Stimulated activated CD4-positive, alpha-beta T cell treated with anti-CD3 and anti-CD28 coated beads, Interleukin-12 subunit alpha, Interleukin-12 subunit beta, amount 100 ng/mL, for 4 hours (primary cell): ENCODE data around the gene GRIK2.

Experiments
- DNase-seq: peaks from one replicate; pipeline ENCODE4 v3.0.0-alpha.2; 2020

The GRIK2 gene

DNA sequence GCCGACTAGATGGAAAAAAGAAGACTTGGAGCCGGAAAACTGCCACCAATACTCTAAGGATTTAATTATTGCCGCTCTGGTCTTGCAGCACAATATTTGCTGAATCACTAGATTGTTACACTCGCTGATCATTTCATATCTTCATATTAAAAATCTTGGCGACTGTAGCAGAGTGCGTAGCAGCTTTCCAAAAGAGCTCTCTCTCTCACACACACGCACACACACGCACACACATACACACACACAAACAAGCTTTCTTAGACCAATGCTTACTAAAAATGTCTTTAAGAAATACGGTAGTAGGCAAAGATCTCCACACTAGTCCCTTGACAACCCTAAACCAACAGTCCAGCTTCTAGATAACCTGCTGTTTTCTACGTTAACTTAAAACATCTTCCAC is 7.7 kb downstream of the GRIK2 start:
- no peak for DNase-seq

DNA sequence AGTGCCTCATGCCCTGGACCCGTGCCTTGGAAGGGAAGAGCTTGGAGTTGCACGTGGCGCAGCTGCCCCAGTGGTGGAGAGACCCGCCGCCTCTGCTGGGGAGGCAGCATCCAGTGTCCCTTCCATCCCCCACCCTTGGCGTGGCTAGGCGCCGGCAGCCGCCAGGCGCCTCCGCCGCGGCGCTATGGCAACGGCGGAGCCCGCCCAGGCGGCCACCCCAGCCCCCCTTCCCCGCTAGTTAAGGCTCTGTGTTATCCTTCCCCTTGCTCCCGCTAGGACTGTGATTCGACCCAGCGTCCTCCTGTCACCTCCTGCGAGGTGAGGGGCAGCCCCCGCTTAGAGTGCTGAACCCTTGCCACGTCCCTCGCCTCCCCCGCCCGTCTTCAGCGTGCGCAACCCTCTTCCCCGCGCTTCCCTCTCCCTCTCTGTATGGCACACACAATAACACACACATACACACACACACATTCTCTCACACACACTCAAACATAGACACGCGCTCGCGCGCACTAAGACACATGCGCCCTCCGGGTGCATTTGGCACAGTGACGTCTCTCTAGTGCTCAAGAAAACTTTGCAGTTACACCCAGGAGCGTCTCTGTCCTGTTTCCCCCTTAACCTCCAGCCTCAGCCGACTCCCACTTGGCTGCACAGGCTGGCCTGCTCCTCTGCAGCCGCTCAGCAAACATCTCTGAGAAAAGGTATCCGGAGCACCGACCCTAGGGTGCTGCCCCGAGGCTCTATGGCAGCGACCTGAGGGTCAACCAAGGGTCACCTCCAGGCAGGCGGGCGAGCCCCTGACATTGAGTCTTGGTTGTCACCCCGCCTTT is 8.5 kb downstream of the GRIK2 start:
- no peak for DNase-seq

DNA sequence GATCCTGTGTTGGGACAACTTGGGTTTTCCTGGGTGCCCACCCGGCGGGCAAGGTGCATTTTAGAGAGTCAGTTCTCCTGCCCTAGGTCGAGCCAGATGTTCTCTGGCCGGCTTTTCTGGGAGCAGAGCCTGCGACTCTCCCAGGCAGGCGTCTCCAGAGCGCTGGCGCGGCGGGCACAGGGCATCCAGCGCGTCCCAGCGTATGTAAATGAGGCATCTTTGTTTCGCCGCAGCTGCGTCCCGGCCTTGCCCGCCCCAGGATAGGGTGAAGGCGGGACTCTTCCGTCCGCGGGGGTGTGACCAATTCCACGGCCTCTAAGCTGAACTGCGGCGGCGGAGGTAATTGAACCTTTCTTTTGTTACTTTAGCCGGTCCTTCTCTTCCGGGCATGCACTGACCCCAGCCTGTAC is 9.1 kb downstream of the GRIK2 start:
- no peak for DNase-seq

DNA sequence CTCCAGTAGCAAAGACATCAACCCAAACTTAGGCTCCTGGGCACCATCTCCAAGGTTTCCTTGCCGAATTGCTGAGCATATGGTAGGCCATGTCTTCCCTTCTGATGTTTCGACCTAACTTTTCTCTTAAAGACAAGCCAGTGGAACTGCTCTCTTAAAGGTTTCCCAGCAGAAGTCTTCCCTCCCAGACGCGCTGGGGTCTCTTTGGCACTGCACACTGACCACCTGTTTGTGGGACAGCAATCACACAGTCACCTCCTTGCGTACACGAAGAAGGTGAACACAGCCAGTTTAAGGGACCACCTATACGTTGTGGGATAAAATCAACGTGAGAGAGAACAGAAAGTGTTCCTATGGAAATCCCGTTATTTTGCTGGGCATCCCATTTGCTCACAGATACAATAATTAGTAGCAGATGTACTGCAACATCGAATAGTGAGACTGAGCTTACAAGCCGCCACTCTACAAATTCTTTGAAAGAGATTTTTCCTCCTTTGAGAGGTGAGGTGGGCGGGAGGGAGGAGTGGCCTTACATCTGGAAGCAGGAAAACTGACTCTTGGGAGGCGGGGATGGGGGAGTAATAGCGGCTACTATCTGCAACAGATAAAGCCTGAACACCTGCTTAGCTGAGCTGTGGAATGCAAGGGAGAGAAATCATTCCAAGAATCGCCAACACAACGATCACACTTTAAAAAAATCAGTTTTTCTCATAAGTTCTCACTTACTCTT is 9.9 kb downstream of the GRIK2 start:
- DNase-seq, result no peak

DNA sequence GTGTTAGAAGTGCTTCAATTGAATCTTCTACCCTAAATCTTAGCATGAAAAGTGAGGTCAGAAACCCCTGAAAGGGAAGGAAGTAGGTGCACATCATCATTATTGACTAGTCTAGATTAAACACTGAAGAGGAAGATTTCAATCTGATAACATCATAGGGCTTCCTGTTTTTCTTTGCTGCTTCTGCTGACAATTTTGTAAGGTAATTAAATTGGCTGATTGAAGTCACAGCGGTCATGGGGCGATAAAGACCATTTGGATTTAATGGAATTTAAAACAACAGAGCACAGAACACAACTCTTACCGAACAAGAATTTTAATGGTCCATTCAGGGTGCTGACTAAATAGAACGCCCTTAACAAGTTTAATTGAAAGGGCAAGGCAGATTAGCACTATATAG is 11.3 kb downstream of the GRIK2 start:
- DNase-seq, result no peak

DNA sequence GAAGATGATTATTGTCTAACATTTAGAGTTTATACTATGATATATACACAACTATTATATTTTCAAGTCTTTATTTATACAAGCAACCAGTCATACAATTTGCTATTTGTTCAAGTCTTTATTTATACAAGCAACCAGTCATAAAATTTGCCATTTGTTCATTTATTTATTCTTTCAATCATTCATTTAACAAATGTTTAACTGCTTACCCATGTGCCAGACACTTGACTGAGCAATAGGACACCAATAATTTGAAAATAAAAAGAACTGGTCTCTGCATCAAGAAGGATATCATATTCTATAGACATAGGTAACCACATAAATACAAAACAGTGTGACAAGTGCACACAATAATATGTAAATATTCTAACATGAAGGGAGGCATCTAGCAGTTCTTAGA is 20.3 kb downstream of the GRIK2 start:
- DNase-seq, result no peak

- no peak for DNase-seq
These were observed 24.4 kb downstream of the GRIK2 start for GRCh38 chr6:101417900-101418299.

- no peak for DNase-seq
These were observed 28.7 kb downstream of the GRIK2 start for GRCh38 chr6:101422251-101422650.

GRCh38 chr6:101422811-101423210 is 29.3 kb downstream of the GRIK2 start:
- DNase-seq, result no peak

DNA sequence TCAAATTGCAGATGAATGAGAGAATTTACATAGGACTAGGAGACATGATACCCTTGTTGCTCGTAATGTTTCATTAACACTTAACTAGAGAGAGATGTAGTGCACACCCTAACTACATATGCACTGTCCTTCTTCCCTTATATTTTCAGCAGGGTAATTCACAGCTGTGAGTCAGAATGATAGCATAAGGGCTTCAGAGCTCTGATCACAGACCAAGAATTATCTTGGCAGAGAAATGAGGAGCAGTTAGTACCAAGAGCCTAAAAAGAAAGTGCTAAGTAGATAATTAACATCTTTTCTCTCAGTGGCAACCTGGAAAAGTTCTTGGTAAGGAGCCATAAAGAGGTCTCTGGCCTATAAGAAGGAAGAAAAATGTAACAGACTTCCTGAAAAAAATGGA is 35.8 kb downstream of the GRIK2 start:
- no peak for DNase-seq

DNA sequence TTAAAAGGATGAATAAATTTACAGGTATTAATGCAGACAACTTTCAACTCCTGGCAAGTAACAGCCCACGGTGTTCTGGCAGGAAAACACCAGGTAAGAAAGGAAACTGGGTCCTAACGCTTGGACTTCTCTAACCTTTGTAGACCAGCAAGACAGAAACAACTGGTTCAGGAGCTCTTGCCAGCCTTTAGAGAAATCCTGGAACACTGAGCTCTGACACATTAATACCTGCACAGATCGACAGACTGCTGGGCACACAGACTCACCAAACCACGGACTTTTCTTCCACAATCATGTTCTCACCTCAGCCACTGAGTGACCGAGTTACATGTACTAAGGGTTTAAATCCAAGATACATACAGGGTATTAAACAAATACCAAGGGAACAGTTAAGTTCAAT is 36.3 kb downstream of the GRIK2 start:
- no peak for DNase-seq

DNA sequence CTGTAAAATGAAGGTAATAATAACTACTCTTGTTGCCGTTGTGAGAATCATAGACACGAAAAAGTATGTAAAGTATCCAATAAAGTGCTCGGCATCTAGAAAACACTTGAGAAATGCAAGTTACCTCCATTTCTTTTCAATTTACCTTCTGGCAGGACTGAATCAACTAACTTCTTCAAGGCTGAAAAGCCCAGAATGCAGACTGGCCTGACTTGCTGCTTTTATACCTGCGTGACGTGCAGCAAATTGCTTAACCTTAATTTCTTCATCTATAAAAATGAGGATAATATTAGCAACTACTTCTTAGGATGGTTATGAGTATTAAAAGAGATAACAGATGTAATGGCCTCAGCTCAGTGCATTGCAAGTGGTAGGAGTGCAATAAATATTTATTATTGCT is 39.6 kb downstream of the GRIK2 start:
- no peak for DNase-seq

- DNase-seq, result no peak
These were observed 41.1 kb downstream of the GRIK2 start for GRCh38 chr6:101434601-101435000.

DNA sequence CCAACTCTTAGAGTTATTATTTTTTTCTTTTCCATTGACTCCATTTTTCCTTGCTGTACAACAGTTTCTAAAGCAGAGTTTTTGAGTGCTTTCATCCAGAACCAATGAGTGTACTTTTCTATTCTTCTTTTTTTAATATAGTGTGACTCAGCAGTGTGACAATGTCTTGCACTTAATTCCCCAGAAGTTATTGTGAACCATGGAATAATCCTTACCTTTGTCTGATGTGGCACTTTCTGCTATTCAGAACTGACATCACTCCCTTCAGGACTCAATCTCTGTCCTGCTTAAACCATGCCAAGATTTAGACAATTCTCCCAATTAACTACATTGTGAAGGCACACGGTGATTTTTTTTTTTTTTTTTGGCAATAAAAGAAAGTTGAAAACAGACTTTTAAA is 41.5 kb downstream of the GRIK2 start:
- no peak for DNase-seq

GRCh38 chr6:101439790-101440189 is 46.3 kb downstream of the GRIK2 start:
- no peak for DNase-seq

DNA sequence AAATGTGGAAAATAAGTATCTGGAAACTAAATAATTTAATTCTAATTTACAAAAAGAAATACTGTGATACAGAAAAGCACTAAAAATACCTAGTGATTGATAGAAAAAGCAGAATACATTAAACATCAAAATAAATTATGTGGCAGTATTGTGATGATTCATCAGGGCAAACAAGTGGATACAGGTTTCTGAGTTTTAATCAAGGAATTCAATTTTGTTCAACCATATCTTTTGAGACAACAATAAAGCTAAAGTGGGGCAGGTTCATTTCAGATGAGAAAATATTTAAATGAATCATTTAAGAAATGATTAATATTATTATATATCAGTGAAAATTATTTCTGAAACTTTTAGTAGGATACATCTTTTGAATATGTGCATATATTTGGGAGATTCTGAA is 49.8 kb downstream of the GRIK2 start:
- DNase-seq, result no peak

GRCh38 chr6:101444717-101445116 is 51.2 kb downstream of the GRIK2 start:
- no peak for DNase-seq

GRCh38 chr6:101445527-101445926 is 52.0 kb downstream of the GRIK2 start:
- DNase-seq, result no peak

DNA sequence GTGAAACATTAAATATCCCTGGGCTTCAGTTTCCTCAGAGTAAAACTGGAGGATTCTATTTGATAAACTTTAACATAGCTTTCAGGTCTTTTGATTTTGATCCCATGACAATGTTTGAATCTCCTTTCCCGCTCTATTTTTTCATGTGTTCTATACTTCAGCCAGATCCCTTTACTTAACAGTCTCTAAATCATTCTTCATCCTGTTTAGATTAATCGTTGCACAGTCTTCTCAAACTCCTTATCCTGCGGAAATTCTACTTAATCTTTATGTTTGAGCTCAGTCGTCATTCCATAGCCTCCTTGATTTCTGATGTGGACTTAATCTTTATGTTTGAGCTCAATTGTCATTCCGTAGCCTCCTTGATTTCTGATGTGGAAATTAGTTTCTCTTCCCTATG is 57.4 kb downstream of the GRIK2 start:
- DNase-seq, result no peak

- no peak for DNase-seq
These were observed 58.5 kb downstream of the GRIK2 start for GRCh38 chr6:101451981-101452380.

- no peak for DNase-seq
These were observed 59.7 kb downstream of the GRIK2 start for GRCh38 chr6:101453221-101453620.

- no peak for DNase-seq
These were observed 60.7 kb downstream of the GRIK2 start for GRCh38 chr6:101454106-101454676.

GRCh38 chr6:101458336-101458735 is 64.8 kb downstream of the GRIK2 start:
- no peak for DNase-seq

DNA sequence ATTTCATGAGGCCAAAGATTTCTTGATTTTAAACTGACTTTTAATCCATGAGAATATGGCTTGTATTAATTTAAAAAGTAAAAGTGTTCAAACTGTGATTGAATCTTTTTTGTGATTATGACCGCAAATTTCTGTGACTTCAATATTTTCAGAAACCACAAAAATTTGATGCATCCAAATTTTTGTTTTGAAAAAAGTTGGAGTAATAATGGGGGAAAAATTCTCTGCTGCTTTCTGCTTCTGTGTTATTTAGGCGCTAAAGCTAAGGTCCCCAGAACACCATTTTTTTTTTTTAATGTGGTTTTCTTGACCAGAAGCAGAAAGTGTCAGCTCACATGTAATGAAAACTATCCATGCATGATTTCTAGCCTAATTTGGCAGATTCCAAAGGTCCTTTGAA is 65.3 kb downstream of the GRIK2 start:
- DNase-seq, result no peak
